Uterus (tissue), 4 donors: ENCODE results near the gene DHX30. TPM values are rescaled to one million over a fixed set of nuclear protein-coding genes. Genes with fewer than 3 reads are reported as not detected.

Experiments used
- DNase-seq, 2 donors: peaks; one replicate each; pipeline ENCODE4 v3.0.0-alpha.2; 2019 to 2020
- H3K27ac ChIP-seq, 2 donors: fragments of 200-600 bp; sonication (generic); 1 replicate in 1 of 2; 2 replicates in 1 of 2; pipeline ENCODE4 v1.5.1; 2016 to 2018
- H3K27me3 ChIP-seq, 2 donors: fragments of 200-600 bp; sonication (generic); one replicate each; pipeline ENCODE4 v1.5.1; 2018 to 2019; ENCODE audit warnings: control low read depth in 1 of 2
- H3K36me3 ChIP-seq, 2 donors: fragments of 200-600 bp; sonication (generic); one replicate each; pipeline ENCODE4 v1.5.1; 2019; ENCODE audit warnings: control low read depth in 1 of 2
- H3K4me1 ChIP-seq, 2 donors: fragments of 200-600 bp; sonication (generic); one replicate each; pipeline ENCODE4 v1.5.1; 2018 to 2019; ENCODE audit warnings: control low read depth in 1 of 2
- H3K4me3 ChIP-seq, 2 donors: fragments of 200-600 bp; sonication (generic); 1 replicate in 1 of 2; 2 replicates in 1 of 2; pipeline ENCODE4 v1.5.1; 2018 to 2019; ENCODE audit warnings: mild to moderate bottlenecking in 1 of 2
- H3K9me3 ChIP-seq, 2 donors: fragments of 200-600 bp; sonication (generic); one replicate each; pipeline ENCODE4 v1.5.1; 2019; ENCODE audit warnings: control low read depth in 1 of 2
- POLR2A ChIP-seq, 2 donors: fragments of 450-650 bp; IDR thresholded peaks; one replicate each; pipeline ENCODE4 v1.6.1; 2016; ENCODE audit warnings: antibody characterized with exemption in 2 of 2, mild to moderate bottlenecking in 1 of 2, moderate library complexity in 1 of 2
- intact Hi-C: fragments of 100-400 bp; cut with DNase I; formaldehyde crosslinking; loops from one replicate; pipeline ENCODE4 v1.15.1; 2023; ENCODE audit warnings: low total_unique reads
- total RNA-seq, 4 donors: library from RNA; depleted of rRNA in 3 of 4; stranded (reverse); fragments of >200 nt in 3 of 4; gene quantifications; one replicate each; pipeline versions ENCODE4 v1.1.0 to v1.2.4, GENCODE V29; 2014 to 2023
- TF ChIP-seq, protein P1 (sequence below), 4 experiments: fragments of 200-600 bp in 2 of 4; fragments of 450-650 bp in 2 of 4; sonication (generic) in 2 of 4; IDR thresholded peaks; one replicate each; pipeline ENCODE4 v1.5.1; 2016 to 2019; ENCODE audit warnings: antibody characterized with exemption in 4 of 4, mild to moderate bottlenecking in 2 of 4, moderate library complexity in 1 of 4
- donor health status: DM: yes; HTN: yes; CAD: no.

Gene DHX30
- total RNA-seq, 4 donors from 2014 or later = 21.5 to 78.6 (median 55.7) TPM

DNA sequence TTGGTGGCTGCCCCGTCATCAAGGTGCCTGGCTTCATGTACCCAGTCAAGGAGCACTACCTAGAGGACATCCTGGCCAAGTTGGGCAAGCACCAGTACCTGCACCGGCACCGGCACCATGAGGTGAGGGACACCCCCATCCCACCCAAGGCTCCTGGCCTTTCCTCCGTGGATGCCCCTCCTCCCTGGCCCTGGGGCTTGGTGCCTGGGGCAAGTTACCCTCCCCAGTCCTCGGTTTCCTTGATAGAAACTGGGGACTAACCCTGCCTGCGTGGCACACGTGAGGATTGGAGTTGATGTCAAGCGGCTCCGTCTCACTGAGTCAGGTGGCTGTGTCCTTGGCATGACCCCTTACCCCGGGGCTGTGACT lies 43.9 kb downstream of the DHX30 start:
- no peaks in the 10 kb centered on the region for H3K4me1 ChIP-seq
- intact Hi-C loops = no loop called here
- no peak for DNase-seq
- no peaks in the 10 kb centered on the region for H3K36me3 ChIP-seq
- TF ChIP-seq, protein P1, sequence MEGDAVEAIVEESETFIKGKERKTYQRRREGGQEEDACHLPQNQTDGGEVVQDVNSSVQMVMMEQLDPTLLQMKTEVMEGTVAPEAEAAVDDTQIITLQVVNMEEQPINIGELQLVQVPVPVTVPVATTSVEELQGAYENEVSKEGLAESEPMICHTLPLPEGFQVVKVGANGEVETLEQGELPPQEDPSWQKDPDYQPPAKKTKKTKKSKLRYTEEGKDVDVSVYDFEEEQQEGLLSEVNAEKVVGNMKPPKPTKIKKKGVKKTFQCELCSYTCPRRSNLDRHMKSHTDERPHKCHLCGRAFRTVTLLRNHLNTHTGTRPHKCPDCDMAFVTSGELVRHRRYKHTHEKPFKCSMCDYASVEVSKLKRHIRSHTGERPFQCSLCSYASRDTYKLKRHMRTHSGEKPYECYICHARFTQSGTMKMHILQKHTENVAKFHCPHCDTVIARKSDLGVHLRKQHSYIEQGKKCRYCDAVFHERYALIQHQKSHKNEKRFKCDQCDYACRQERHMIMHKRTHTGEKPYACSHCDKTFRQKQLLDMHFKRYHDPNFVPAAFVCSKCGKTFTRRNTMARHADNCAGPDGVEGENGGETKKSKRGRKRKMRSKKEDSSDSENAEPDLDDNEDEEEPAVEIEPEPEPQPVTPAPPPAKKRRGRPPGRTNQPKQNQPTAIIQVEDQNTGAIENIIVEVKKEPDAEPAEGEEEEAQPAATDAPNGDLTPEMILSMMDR (IDR thresholded peaks at IDR 0.05) = no peak
- no peak for TF ChIP-seq POLR2A (IDR thresholded peaks at IDR 0.05)
- H3K9me3 ChIP-seq = no peaks in the 10 kb centered on the region
- no peaks in the 10 kb centered on the region for H3K27me3 ChIP-seq
- H3K4me3 ChIP-seq = no peak overlapping the region
- H3K27ac ChIP-seq = no peak overlapping the region

DNA sequence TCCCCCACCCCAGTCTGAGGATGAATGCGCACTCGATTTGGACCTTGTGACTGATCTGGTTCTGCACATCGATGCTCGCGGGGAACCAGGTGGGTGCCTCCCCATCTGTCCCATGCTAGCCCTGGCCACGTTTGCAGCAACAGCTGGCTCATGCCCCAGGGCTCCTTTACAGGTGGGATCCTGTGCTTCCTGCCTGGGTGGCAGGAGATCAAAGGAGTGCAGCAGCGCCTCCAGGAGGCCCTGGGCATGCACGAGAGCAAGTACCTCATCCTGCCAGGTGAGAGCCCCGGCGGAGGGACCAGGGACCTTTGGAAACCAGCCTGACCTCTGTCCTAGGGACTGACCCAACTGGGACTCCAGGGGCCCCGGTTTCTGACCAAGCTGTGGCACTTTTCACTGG lies 44.3 kb downstream of the DHX30 start:
- TF ChIP-seq, protein P1 (IDR thresholded peaks at IDR 0.05) = no peak
- no peak for TF ChIP-seq POLR2A (IDR thresholded peaks at IDR 0.05)
- intact Hi-C loops = no loop called here
- no peak for DNase-seq
- Histone ChIP-seq H3K4me3 (no peak overlapping the region), H3K36me3 (no peaks in the 10 kb centered on the region), H3K27me3 (no peaks in the 10 kb centered on the region), H3K27ac (no peak overlapping the region), H3K9me3 (no peaks in the 10 kb centered on the region), H3K4me1 (no peaks in the 10 kb centered on the region)

DNA sequence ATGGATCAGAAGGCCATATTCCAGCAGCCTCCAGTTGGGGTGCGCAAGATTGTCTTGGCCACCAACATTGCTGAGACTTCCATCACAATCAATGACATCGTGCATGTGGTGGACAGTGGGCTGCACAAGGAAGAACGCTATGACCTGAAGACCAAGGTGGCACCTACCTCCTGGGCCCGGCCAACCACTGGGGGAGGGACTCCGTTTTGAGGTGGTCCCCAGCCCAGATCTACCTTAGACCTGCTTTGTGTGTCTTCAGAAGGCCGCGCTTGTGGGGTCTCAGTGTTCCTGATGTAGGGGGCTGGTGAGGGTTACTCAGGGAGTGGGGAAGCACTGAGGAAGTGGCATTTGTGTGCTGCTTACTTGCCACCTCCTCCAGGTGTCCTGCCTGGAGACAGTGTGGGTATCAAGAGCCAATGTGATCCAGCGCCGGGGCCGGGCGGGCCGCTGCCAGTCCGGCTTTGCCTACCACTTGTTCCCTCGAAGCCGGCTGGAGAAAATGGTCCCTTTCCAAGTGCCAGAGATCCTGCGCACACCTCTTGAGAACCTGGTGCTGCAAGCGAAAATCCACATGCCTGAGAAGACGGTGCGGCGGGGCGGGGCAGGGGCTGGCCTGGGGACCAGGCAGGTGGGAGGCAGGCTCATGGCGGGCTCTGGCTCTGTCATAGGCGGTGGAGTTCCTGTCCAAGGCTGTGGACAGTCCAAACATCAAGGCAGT lies 45.0 kb downstream of the DHX30 start:
- H3K27ac ChIP-seq = no peak overlapping the region
- intact Hi-C loops = no loop called here
- no peaks in the 10 kb centered on the region for H3K36me3 ChIP-seq

DNA sequence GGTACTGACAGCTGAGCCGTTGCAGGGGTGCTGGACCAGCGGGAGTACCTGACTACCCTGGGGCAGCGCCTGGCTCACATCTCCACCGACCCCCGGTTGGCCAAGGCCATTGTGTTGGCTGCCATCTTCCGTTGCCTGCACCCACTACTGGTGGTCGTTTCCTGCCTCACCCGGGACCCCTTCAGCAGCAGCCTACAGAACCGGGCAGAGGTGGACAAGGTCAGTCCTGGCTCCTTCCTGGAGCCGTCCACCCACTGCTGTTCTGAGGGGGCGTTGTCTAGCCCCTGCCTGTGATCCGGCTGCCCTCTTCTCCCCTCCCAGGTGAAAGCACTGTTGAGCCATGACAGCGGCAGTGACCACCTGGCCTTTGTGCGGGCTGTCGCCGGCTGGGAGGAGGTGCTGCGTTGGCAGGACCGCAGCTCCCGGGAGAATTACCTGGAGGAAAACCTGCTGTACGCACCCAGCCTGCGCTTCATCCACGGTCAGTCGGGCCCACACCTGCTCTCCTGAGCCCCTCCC lies 45.7 kb downstream of the DHX30 start:
- no peak overlapping the region for H3K4me3 ChIP-seq
- H3K27me3 ChIP-seq = no peaks in the 10 kb centered on the region
- no peak for DNase-seq
- H3K36me3 ChIP-seq = no peaks in the 10 kb centered on the region
- no peak for TF ChIP-seq POLR2A (IDR thresholded peaks at IDR 0.05)
- TF ChIP-seq, protein P1 (IDR thresholded peaks at IDR 0.05) = no peak
- intact Hi-C loops = no loop called here
- H3K9me3 ChIP-seq = no peaks in the 10 kb centered on the region
- no peaks in the 10 kb centered on the region for H3K4me1 ChIP-seq
- no peak overlapping the region for H3K27ac ChIP-seq

More for the DNA sequence above, 45.0 kb downstream of the DHX30 start:
- TF ChIP-seq, protein P1 (IDR thresholded peaks at IDR 0.05) = no peak
- TF ChIP-seq POLR2A (IDR thresholded peaks at IDR 0.05) = no peak
- Histone ChIP-seq H3K9me3 (no peaks in the 10 kb centered on the region), H3K4me1 (no peaks in the 10 kb centered on the region), H3K4me3 (no peak overlapping the region), H3K27me3 (no peaks in the 10 kb centered on the region)
- DNase-seq = no peak

DNA sequence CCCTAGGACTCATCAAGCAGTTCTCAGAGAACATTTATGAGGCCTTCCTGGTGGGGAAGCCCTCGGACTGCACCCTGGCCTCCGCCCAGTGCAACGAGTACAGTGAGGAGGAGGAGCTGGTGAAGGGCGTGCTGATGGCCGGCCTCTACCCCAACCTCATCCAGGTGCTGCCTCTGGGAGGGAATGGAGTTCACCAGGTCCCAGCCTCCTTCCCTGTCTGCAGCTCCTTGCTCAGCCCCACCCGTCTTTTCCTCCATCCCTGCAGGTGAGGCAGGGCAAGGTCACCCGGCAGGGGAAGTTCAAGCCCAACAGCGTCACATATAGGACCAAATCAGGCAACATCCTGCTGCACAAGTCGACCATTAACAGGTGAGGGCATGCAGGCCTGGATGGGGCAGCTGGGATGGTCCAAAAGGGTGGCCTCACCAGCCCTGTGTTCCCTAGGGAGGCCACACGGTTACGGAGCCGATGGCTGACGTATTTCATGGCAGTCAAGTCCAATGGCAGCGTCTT lies 46.3 kb downstream of the DHX30 start:
- Histone ChIP-seq H3K4me1 (no peaks in the 10 kb centered on the region), H3K27ac (no peak overlapping the region), H3K27me3 (no peaks in the 10 kb centered on the region), H3K9me3 (no peaks in the 10 kb centered on the region), H3K36me3 (no peaks in the 10 kb centered on the region), H3K4me3 (no peak overlapping the region)
- DNase-seq = no peak
- no peak for TF ChIP-seq POLR2A (IDR thresholded peaks at IDR 0.05)
- TF ChIP-seq, protein P1 (IDR thresholded peaks at IDR 0.05) = no peak
- intact Hi-C loops = no loop called here
